ENCODE measurements around the gene MAB21L4.

MAB21L4 gene

GRCh38 chr2:240913810-240914644 is 18.1 kb upstream of the MAB21L4 start:
- no peak for TF ChIP-seq ZFX (IDR thresholded peaks at IDR 0.05; ENCODE audit: borderline replicate concordance)
- TF ChIP-seq CTCF (IDR thresholded peaks at IDR 0.05), result peak; percentile 95
- H3K27ac ChIP-seq, result no peak overlapping the region

GRCh38 chr2:240912878-240913809 is 17.2 kb upstream of the MAB21L4 start:
- TF ChIP-seq ZFX (IDR thresholded peaks at IDR 0.05; ENCODE audit: borderline replicate concordance) (no peak), CTCF (IDR thresholded peaks at IDR 0.05) (no peak)
- H3K27ac ChIP-seq, result no peak overlapping the region

DNA sequence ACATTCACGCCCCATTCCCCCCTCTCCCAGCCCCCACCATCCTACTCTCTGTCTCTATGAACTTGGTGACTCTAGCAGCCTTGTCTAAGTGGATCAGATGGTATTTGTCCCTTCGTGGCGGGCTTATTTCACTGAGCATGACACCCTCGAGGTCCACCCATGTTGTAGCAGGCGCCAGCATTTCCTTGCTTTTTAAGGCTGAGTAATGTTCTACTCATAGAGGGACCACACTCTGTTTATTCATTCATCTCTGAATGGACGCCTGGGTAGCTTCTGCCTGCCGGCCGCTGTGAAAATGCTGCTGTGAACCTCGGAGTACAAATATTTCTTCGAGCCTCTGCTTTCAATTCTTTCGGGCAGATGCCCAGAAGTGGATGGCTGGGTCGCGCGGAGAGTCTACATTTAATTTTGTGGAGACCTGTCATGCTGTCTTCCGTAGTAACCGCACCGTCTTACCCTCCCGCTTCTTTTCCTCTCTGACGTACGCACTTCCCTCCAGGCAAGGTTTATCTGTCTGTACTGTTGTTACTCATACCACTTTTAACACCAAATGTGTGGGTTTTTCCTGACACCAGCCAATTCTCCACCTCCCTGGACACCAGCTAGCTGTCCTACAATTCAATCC is 15.8 kb upstream of the MAB21L4 start:
- no peak overlapping the region for H3K27ac ChIP-seq

GRCh38 chr2:240909216-240909974 is 13.4 kb upstream of the MAB21L4 start:
- TF ChIP-seq ZFX (IDR thresholded peaks at IDR 0.05; ENCODE audit: borderline replicate concordance) (no peak), CTCF (IDR thresholded peaks at IDR 0.05) (no peak)
- no peak overlapping the region for H3K27ac ChIP-seq

More for the DNA sequence above, 15.8 kb upstream of the MAB21L4 start:
- no peak for TF ChIP-seq ZFX (IDR thresholded peaks at IDR 0.05; ENCODE audit: borderline replicate concordance)
- no peak for TF ChIP-seq CTCF (IDR thresholded peaks at IDR 0.05)

GRCh38 chr2:240906911-240907590 is 11.1 kb upstream of the MAB21L4 start:
- no peak overlapping the region for H3K27ac ChIP-seq
- no peak for TF ChIP-seq ZFX (IDR thresholded peaks at IDR 0.05; ENCODE audit: borderline replicate concordance)
- TF ChIP-seq CTCF (IDR thresholded peaks at IDR 0.05), result no peak

All from 22Rv1 (cell line).